H1 (cell line): ENCODE data around the gene UBASH3B. TPM values are rescaled to one million over a fixed set of nuclear protein-coding genes. Genes with fewer than 3 reads are reported as not detected.

ENCODE experiments used
- CTCF ChIA-PET: fragments of 300-600 bp; sonication (Branson Sonifier 250); formaldehyde crosslinking; loops from one replicate; lab custom pipeline; 2021; ENCODE audit not compliant: partially characterized antibody; lab: Charles Lee
- POLR2A ChIA-PET: fragments of 300-600 bp; sonication (Branson Sonifier 250); formaldehyde crosslinking; loops from one replicate; lab custom pipeline; 2021; ENCODE audit warnings: inconsistent platforms; ENCODE audit not compliant: partially characterized antibody; lab: Charles Lee
- DNase-seq, 2 experiments: peaks; one replicate each; pipeline versions ENCODE4 v3.0.0 to v3.0.0-alpha.2; 2010 to 2022; ENCODE audit warnings: low spot score in 2 of 2, low read depth in 1 of 2, mixed read lengths in 1 of 2
- FAIRE-seq: peaks from 2 replicates; lab custom pipeline; 2011; peaks lifted over from hg19 to GRCh38; lab: Jason Lieb, UNC
- H2AFZ ChIP-seq: 2 replicates; pipeline ENCODE4 v1.8.1; 2012; ENCODE audit warnings: low read length, inconsistent platforms
- H2AK5ac ChIP-seq: 2 replicates; pipeline ENCODE4 v1.6.1; 2013; ENCODE audit warnings: low read depth, low read length
- H2BK120ac ChIP-seq: replicated peaks from 2 replicates; pipeline ENCODE3; 2013; ENCODE audit warnings: low read depth, low read length, inconsistent platforms
- H2BK12ac ChIP-seq: 2 replicates; pipeline ENCODE4 v1.6.1; 2013; ENCODE audit warnings: low read depth, low read length
- H2BK15ac ChIP-seq: 2 replicates; pipeline ENCODE4 v1.6.1; 2013; ENCODE audit warnings: low read length
- H2BK20ac ChIP-seq: 2 replicates; pipeline ENCODE4 v1.6.1; 2013; ENCODE audit warnings: low read length
- H2BK5ac ChIP-seq: 2 replicates; pipeline ENCODE4 v1.6.1; 2013; ENCODE audit warnings: low read depth, low read length
- H3K14ac ChIP-seq: 2 replicates; pipeline ENCODE4 v1.6.1; 2013; ENCODE audit warnings: inconsistent platforms; ENCODE audit not compliant: insufficient read length
- H3K18ac ChIP-seq: 2 replicates; pipeline ENCODE4 v1.6.1; 2013; ENCODE audit warnings: low read length; ENCODE audit errors: extremely low read depth
- H3K23ac ChIP-seq: 2 replicates; pipeline ENCODE4 v1.6.1; 2013; ENCODE audit warnings: inconsistent platforms; ENCODE audit not compliant: insufficient read length
- H3K23me2 ChIP-seq: 2 replicates; pipeline ENCODE4 v1.6.1; 2013; ENCODE audit warnings: low read depth, low read length
- H3K27ac ChIP-seq: 2 replicates; pipeline ENCODE4 v1.6.1; 2011; ENCODE audit warnings: low read depth, low read length, inconsistent platforms
- H3K27me3 ChIP-seq, 4 experiments: replicated peaks in 1 of 4; 1 replicate in 1 of 4; 2 replicates in 3 of 4; pipeline versions ENCODE4 v1.6.1 to v1.8.1; 2011 to 2013; ENCODE audit warnings: low read length in 3 of 4, mild to moderate bottlenecking in 3 of 4, inconsistent platforms in 2 of 4, mixed read lengths in 2 of 4, moderate library complexity in 1 of 4; ENCODE audit not compliant: control insufficient read depth in 3 of 4, insufficient read depth in 3 of 4; ENCODE audit errors: extremely low read depth in 1 of 4
- H3K36me3 ChIP-seq, 4 experiments: 2 replicates each; pipeline versions ENCODE4 v1.6.1 to v1.8.1; 2011 to 2013; ENCODE audit warnings: mild to moderate bottlenecking in 4 of 4, low read length in 3 of 4, moderate library complexity in 2 of 4, control low read depth in 1 of 4, inconsistent platforms in 1 of 4; ENCODE audit not compliant: insufficient read depth in 4 of 4, control insufficient read depth in 2 of 4
- H3K4ac ChIP-seq: replicated peaks from 2 replicates; pipeline ENCODE3; 2013; ENCODE audit warnings: low read length, low read depth, mixed read lengths, inconsistent platforms; ENCODE audit not compliant: insufficient read length
- H3K4me1 ChIP-seq, 4 experiments: replicated peaks in 1 of 4; 1 replicate in 1 of 4; 2 replicates in 3 of 4; pipeline versions ENCODE4 v1.6.1 to v1.8.1; 2011 to 2013; ENCODE audit warnings: low read length in 3 of 4, inconsistent platforms in 2 of 4, mixed read lengths in 1 of 4; ENCODE audit not compliant: insufficient read depth in 4 of 4, control insufficient read depth in 3 of 4
- H3K4me2 ChIP-seq, 2 experiments: 2 replicates each; pipeline versions ENCODE4 v1.6.1 to v1.8.1; 2011 to 2013; ENCODE audit warnings: low read depth in 2 of 2, low read length in 2 of 2, control low read depth in 1 of 2, inconsistent platforms in 1 of 2, mild to moderate bottlenecking in 1 of 2; ENCODE audit not compliant: insufficient read depth in 1 of 2
- H3K4me3 ChIP-seq, 4 experiments: fragments of 200-600, 300-600 bp in 1 of 4; sonication (generic), shearing (Covaris generic), sonication (Bioruptor Twin) in 1 of 4; 2 replicates each; pipeline versions ENCODE4 v1.5.1 to v1.8.1; 2011 to 2016; ENCODE audit warnings: low read length in 4 of 4, low read depth in 3 of 4, control low read depth in 2 of 4, inconsistent platforms in 2 of 4, mild to moderate bottlenecking in 2 of 4, mixed read lengths in 1 of 4, moderate library complexity in 1 of 4; ENCODE audit not compliant: insufficient read depth in 2 of 4; ENCODE audit errors: extremely low read depth in 1 of 4
- H3K56ac ChIP-seq: replicated peaks from 2 replicates; pipeline ENCODE3; 2013; ENCODE audit warnings: low read depth, mild to moderate bottlenecking, mixed read lengths, low read length, inconsistent platforms; ENCODE audit not compliant: insufficient read length
- H3K79me1 ChIP-seq: 2 replicates; pipeline ENCODE4 v1.6.1; 2013; ENCODE audit warnings: low read depth, low read length, control low read depth
- H3K79me2 ChIP-seq, 2 experiments: 2 replicates each; pipeline versions ENCODE4 v1.6.1 to v1.8.1; 2012 to 2013; ENCODE audit warnings: low read length in 2 of 2, mild to moderate bottlenecking in 2 of 2, inconsistent platforms in 1 of 2; ENCODE audit not compliant: insufficient read depth in 2 of 2, control insufficient read depth in 1 of 2
- H3K9ac ChIP-seq, 4 experiments: replicated peaks in 1 of 4; 1 replicate in 1 of 4; 2 replicates in 3 of 4; pipeline versions ENCODE4 v1.6.1 to v1.8.1; 2011 to 2013; ENCODE audit warnings: low read depth in 3 of 4, low read length in 3 of 4, control low read depth in 2 of 4, mild to moderate bottlenecking in 2 of 4, moderate library complexity in 2 of 4, inconsistent platforms in 1 of 4; ENCODE audit errors: extremely low read depth in 1 of 4
- H3K9me3 ChIP-seq, 2 experiments: 2 replicates each; pipeline versions ENCODE4 v1.6.1 to v1.8.1; 2012 to 2013; ENCODE audit warnings: mild to moderate bottlenecking in 2 of 2, moderate library complexity in 2 of 2, control low read depth in 1 of 2, inconsistent platforms in 1 of 2, low read depth in 1 of 2, low read length in 1 of 2, mixed read lengths in 1 of 2; ENCODE audit not compliant: insufficient read depth in 2 of 2
- H4K20me1 ChIP-seq, 2 experiments: replicated peaks in 1 of 2; 2 replicates each; pipeline versions ENCODE3 to v1.8.1; 2011 to 2013; ENCODE audit warnings: inconsistent platforms in 2 of 2, low read length in 2 of 2, mild to moderate bottlenecking in 1 of 2; ENCODE audit not compliant: insufficient read depth in 2 of 2, control insufficient read depth in 1 of 2
- H4K5ac ChIP-seq: 2 replicates; pipeline ENCODE4 v1.6.1; 2013; ENCODE audit warnings: low read length, low read depth, mixed read lengths, inconsistent platforms; ENCODE audit not compliant: insufficient read length
- H4K8ac ChIP-seq: 2 replicates; pipeline ENCODE4 v1.8.0; 2013; ENCODE audit warnings: mild to moderate bottlenecking, moderate library complexity, low read length, inconsistent platforms; ENCODE audit not compliant: insufficient read depth; ENCODE audit errors: extremely low read depth
- H4K91ac ChIP-seq: replicated peaks from 2 replicates; pipeline ENCODE3; 2013; ENCODE audit warnings: low read length, mixed read lengths, inconsistent platforms; ENCODE audit not compliant: insufficient read length
- CBX5 ChIP-seq: fragments of 300-800, 300-1000 bp; sonication (generic); IDR thresholded peaks from 2 replicates; pipeline ENCODE4 v1.7.1; 2016; ENCODE audit warnings: antibody characterized with exemption, low read length, low read depth
- CEBPB ChIP-seq: IDR thresholded peaks from 2 replicates; pipeline ENCODE4 v1.6.1; 2012; ENCODE audit warnings: low read depth, low read length
- CHD1 ChIP-seq: IDR thresholded peaks from 2 replicates; pipeline ENCODE4 v1.6.1; 2012; ENCODE audit warnings: low read depth, low read length, improper control_type of control experiment
- EP300 ChIP-seq, 2 experiments: IDR thresholded peaks; 1 replicate in 1 of 2; 2 replicates in 1 of 2; pipeline ENCODE4 v1.6.1; 2011 to 2012; ENCODE audit warnings: low read depth in 2 of 2, low read length in 2 of 2, mild to moderate bottlenecking in 2 of 2, borderline replicate concordance in 1 of 2, inconsistent platforms in 1 of 2, moderate library complexity in 1 of 2
- GTF2F1 ChIP-seq: IDR thresholded peaks from 2 replicates; pipeline ENCODE4 v1.6.1; 2012; ENCODE audit warnings: low read depth, low read length, improper control_type of control experiment, borderline replicate concordance
- HDAC6 ChIP-seq: IDR thresholded peaks from one replicate; pipeline ENCODE4 v1.7.1; 2012; ENCODE audit warnings: low read depth, mild to moderate bottlenecking, inconsistent platforms, low read length, moderate library complexity
- POLR2AphosphoS5 ChIP-seq: IDR thresholded peaks from 2 replicates; pipeline ENCODE4 v1.6.1; 2011; ENCODE audit warnings: low read depth, low read length
- RNF2 ChIP-seq: fragments of 200-900, 300-1000 bp; sonication (generic); IDR thresholded peaks from 2 replicates; pipeline ENCODE4 v1.7.1; 2016; ENCODE audit warnings: borderline replicate concordance, low read depth, mild to moderate bottlenecking, antibody characterized with exemption, low read length; ENCODE audit not compliant: poor library complexity, severe bottlenecking; ENCODE audit errors: missing control alignments
- SIN3A ChIP-seq, 2 experiments: IDR thresholded peaks in 1 of 2; conservative IDR thresholded peaks in 1 of 2; 2 replicates each; pipeline ENCODE4 v1.6.1; 2011 to 2012; ENCODE audit warnings: low read length in 2 of 2, improper control_type of control experiment in 1 of 2, low read depth in 1 of 2, mild to moderate bottlenecking in 1 of 2
- SP4 ChIP-seq: IDR thresholded peaks from 2 replicates; pipeline ENCODE4 v1.6.1; 2012; ENCODE audit warnings: low read length, inconsistent platforms
- TAF1 ChIP-seq: IDR thresholded peaks from 2 replicates; pipeline ENCODE4 v1.6.1; 2011; ENCODE audit warnings: mild to moderate bottlenecking, low read depth, low read length
- TCF12 ChIP-seq: IDR thresholded peaks from 2 replicates; pipeline ENCODE4 v1.6.1; 2011; ENCODE audit warnings: low read depth, mild to moderate bottlenecking, low read length
- YY1 ChIP-seq: IDR thresholded peaks from 2 replicates; pipeline ENCODE4 v1.6.1; 2011; ENCODE audit warnings: low read depth, mild to moderate bottlenecking, low read length
- WGBS, 2 experiments: shearing (Covaris generic) in 1 of 2; methylation state at CpG; one replicate each; pipeline versions ENCODE4 v1.1.6 to v1.1.7; 2013 to 2015; ENCODE audit warnings: low lambda C conversion rate in 2 of 2, mixed read lengths in 2 of 2, inconsistent platforms in 1 of 2, low coverage in 1 of 2, missing lambda C conversion rate in 1 of 2; ENCODE audit not compliant: insufficient replicate concordance in 2 of 2, insufficient coverage in 1 of 2, insufficient read length in 1 of 2; ENCODE audit errors: extremely low coverage in 1 of 2, missing lambda C conversion rate in 1 of 2; 5-methylcytosine and 5-hydroxymethylcytosine counted together
- polyA plus RNA-seq, 7 experiments: library from polyadenylated mRNA; depleted of rRNA in 3 of 7; stranded (reverse) in 5 of 7; unstranded in 2 of 7; fragments of >200 nt in 5 of 7; fragments of 200-250 nt in 2 of 7; gene quantifications; 1 replicate in 5 of 7; 2 replicates in 1 of 7; 4 replicates in 1 of 7; pipeline versions ENCODE4 v1.2.1 to v1.2.3, GENCODE V29; 2011 to 2013; ENCODE audit warnings: missing spikeins in 2 of 7, mixed read lengths in 2 of 7
- total RNA-seq: library from RNA; stranded (reverse); fragmentation: NEBNext Ultra II Directional; extraction: Animal tissue kit (Norgen Biotek cat#: 25700); gene quantifications from 2 replicates; pipeline ENCODE4 v1.2.1, GENCODE V29; 2021
- TF ChIP-seq, protein P1 (sequence below): IDR thresholded peaks from 2 replicates; pipeline ENCODE4 v1.6.1; 2011; ENCODE audit warnings: low read depth, mild to moderate bottlenecking, low read length; ENCODE audit not compliant: insufficient read depth

The UBASH3B gene
- total and polyA plus RNA-seq, 2 of the 8 experiments (the other 6 are each of a cell fraction or from before 2014, with no cell fraction given) = 7.5 to 9.5 TPM

GRCh38 chr11:122705396-122705795 lies 49.9 kb downstream of the UBASH3B start:
- no peak for DNase-seq
- Histone ChIP-seq H2BK12ac (no peak overlapping the region), H3K4me3 (no peak overlapping the region), H3K18ac (no peak overlapping the region), H3K4me1 (no peaks in the 10 kb centered on the region), H4K5ac (no peak overlapping the region), H3K4ac (no peak overlapping the region), H2BK5ac (no peak overlapping the region), H3K14ac (no peak overlapping the region), H2AK5ac (no peak overlapping the region), H2BK120ac (no peak overlapping the region), H3K4me2 (no peak overlapping the region), H4K8ac (no peak overlapping the region), H3K9ac (no peak overlapping the region), H3K79me1 (no peaks in the 10 kb centered on the region; the same call in 1 of the 2 replicates), H3K79me2 (no peaks in the 10 kb centered on the region), H3K23ac (no peak overlapping the region), H2AFZ (no peak overlapping the region), H3K27ac (no peak overlapping the region), H3K56ac (no peak overlapping the region), H3K27me3 (no peaks in the 10 kb centered on the region), H3K23me2 (no peaks in the 10 kb centered on the region), H2BK15ac (no peak overlapping the region), H3K36me3 (no peaks in the 10 kb centered on the region), H4K91ac (no peak overlapping the region), H3K9me3 (no peaks in the 10 kb centered on the region), H2BK20ac (no peak overlapping the region), H4K20me1 (no peaks in the 10 kb centered on the region)
- WGBS, 2 experiments = 96% methylated on average over 5 of the region's 7 CpGs; no CpG with 5 or more reads in 1 of the 2 experiments
- no peak for FAIRE-seq
- ChIA-PET POLR2A (no interaction called here), CTCF (interaction anchor here (1.2 to 2.4 kb wide), 3 partner anchors 8 to 77 kb away, joined by 3 to 7 read pairs (median 4); no protein-coding TSS in a partner anchor)
- TF ChIP-seq EP300 (IDR thresholded peaks at IDR 0.05; ENCODE audit: borderline replicate concordance in 1 of 2, low read depth in 2 of 2, low read length in 2 of 2) (no peak), HDAC6 (no peak), CEBPB (no peak), CHD1 (no peak), TAF1 (no peak), POLR2AphosphoS5 (no peak), RNF2 (no peak), GTF2F1 (no peak), SP4 (no peak), YY1 (no peak), TCF12 (no peak), CBX5 (no peak), SIN3A (conservative IDR thresholded peaks at IDR 0.05 in 1 of 2, IDR thresholded peaks at IDR 0.05 in 1 of 2; ENCODE audit: low read depth in 1 of 2, low read length in 2 of 2) (no peak)
- TF ChIP-seq, protein P1, sequence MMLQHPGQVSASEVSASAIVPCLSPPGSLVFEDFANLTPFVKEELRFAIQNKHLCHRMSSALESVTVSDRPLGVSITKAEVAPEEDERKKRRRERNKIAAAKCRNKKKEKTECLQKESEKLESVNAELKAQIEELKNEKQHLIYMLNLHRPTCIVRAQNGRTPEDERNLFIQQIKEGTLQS = no peak
